ENCODE data around the gene TRAF4. TPM values are rescaled to one million over a fixed set of nuclear protein-coding genes. Genes with fewer than 3 reads are reported as not detected.
"Not testable (repeated sequence)": the region's sequence is repeated elsewhere in the genome, so short reads cannot be mapped to it uniquely, and the experiment has no call there.

Gene TRAF4
- total RNA-seq, 4 donors from 2014 or later: 25.0 to 39.8 (median 33.0) TPM

DNA sequence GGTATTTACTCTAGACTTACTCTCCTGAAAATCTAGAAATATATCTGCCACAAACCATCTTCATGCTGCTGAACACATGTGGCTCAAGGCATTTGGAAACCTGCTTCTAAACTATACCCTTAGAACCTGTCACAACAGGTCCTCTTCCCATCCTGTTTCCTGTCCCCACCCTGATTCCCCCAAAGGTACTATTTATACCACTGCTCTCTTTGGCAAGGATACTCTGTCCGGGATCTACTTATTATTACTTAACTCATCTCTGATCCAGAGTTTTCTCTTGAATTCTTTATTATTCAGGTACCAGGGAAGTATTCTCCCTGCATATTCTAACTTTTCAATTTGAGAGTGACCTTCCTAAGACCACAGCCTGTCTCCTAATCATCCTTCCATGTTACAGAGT lies 33.4 kb downstream of the TRAF4 start:
- Histone ChIP-seq H3K4me3 (no peak overlapping the region), H3K27me3 (no peaks in the 10 kb centered on the region), H3K9me3 (no peaks in the 10 kb centered on the region), H3K27ac (peak overlapping the region in 1 of 4 donors; percentile 44), H3K4me1 (peaks cover 0 to 16% (median 5%) of the 10 kb centered on the region in 3 donors), H3K36me3 (peaks cover 0 to 21% (median 6%) of the 10 kb centered on the region in 3 donors)
- intact Hi-C loops (cut with DNase I): no loop called here
- TF ChIP-seq POLR2A (IDR thresholded peaks at IDR 0.05): no peak
- TF ChIP-seq, protein P1, sequence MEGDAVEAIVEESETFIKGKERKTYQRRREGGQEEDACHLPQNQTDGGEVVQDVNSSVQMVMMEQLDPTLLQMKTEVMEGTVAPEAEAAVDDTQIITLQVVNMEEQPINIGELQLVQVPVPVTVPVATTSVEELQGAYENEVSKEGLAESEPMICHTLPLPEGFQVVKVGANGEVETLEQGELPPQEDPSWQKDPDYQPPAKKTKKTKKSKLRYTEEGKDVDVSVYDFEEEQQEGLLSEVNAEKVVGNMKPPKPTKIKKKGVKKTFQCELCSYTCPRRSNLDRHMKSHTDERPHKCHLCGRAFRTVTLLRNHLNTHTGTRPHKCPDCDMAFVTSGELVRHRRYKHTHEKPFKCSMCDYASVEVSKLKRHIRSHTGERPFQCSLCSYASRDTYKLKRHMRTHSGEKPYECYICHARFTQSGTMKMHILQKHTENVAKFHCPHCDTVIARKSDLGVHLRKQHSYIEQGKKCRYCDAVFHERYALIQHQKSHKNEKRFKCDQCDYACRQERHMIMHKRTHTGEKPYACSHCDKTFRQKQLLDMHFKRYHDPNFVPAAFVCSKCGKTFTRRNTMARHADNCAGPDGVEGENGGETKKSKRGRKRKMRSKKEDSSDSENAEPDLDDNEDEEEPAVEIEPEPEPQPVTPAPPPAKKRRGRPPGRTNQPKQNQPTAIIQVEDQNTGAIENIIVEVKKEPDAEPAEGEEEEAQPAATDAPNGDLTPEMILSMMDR (IDR thresholded peaks at IDR 0.05): no peak
- 29 to 33% methylated on average over 1 of the region's 1 CpG for WGBS, 2 donors
- no peak for DNase-seq

DNA sequence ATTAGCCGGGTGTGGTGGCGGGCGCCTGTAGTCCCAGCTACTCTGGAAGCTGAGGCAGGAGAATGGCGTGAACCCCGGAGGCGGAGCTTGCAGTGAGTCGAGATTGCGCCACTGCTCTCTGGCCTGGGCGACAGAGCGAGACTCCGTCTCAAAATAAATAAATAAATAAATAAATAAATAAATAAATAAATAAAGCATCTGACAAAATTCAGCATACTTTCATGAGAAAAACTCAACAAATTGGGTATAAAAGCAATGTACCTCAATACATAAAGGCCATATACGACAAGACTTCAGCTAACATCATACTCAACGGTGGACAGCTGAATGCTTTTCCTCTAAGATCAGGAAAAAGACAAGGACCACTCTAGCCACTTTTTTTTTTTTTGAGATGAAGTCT lies 35.8 kb downstream of the TRAF4 start:
- intact Hi-C loops (cut with DNase I); H3K27ac ChIP-seq; H3K36me3 ChIP-seq; H3K4me3 ChIP-seq; DNase-seq; H3K9me3 ChIP-seq; H3K27me3 ChIP-seq: not testable (repeated sequence)
- 94 to 95% methylated on average over 13 of the region's 13 CpGs for WGBS, 2 donors
- H3K4me1 ChIP-seq: peaks cover 0 to 16% (median 5%) of the 10 kb centered on the region in 3 donors

- DNase-seq: no peak
- TF ChIP-seq, protein P1 (IDR thresholded peaks at IDR 0.05): no peak
- TF ChIP-seq POLR2A (IDR thresholded peaks at IDR 0.05): no peak
- Histone ChIP-seq H3K9me3 (no peaks in the 10 kb centered on the region), H3K27ac (no peak overlapping the region), H3K36me3 (peaks cover 0 to 9% (median 6%) of the 10 kb centered on the region in 3 donors), H3K4me1 (no peaks in the 10 kb centered on the region), H3K4me3 (no peak overlapping the region), H3K27me3 (no peaks in the 10 kb centered on the region)
- intact Hi-C loops (cut with DNase I): no loop called here
- WGBS, 2 donors: 85 to 86% methylated on average over 3 of the region's 3 CpGs
Observed at GRCh38 chr17:28783161-28783560, 39.4 kb downstream of the TRAF4 start.

DNA sequence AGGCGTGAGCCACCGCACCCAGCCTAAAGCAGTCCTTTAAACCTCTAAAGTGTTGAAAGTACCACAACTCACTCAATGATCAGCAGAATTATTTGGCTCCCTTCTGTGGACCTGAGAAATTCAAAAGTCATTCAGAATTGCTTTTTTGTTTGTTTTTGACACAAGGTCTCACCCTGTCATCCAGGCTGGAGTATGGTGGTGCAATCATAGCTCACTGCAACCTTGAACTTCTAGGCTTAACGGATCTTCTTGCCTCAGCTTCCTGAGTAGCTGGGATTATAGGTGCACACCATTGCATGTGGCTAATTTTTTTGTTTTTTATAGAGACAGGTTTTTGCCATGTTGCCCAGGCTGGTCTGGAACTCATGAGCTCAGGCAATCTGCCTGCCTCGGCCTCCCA lies 44.3 kb downstream of the TRAF4 start:
- DNase-seq: no peak
- no peak overlapping the region for H3K4me3 ChIP-seq
- no peaks in the 10 kb centered on the region for H3K9me3 ChIP-seq
- peaks cover 0 to 9% (median 0%) of the 10 kb centered on the region in 3 donors for H3K36me3 ChIP-seq
- H3K27me3 ChIP-seq: no peaks in the 10 kb centered on the region
- intact Hi-C loops (cut with DNase I): no loop called here
- 90 to 93% methylated on average over 4 of the region's 4 CpGs for WGBS, 2 donors
- H3K4me1 ChIP-seq: no peaks in the 10 kb centered on the region
- TF ChIP-seq, protein P1 (IDR thresholded peaks at IDR 0.05): no peak
- TF ChIP-seq POLR2A (IDR thresholded peaks at IDR 0.05): no peak
- H3K27ac ChIP-seq: no peak overlapping the region

GRCh38 chr17:28792877-28793661 lies 49.3 kb downstream of the TRAF4 start:
- H3K4me1 ChIP-seq: peaks cover 0 to 5% (median 0%) of the 10 kb centered on the region in 3 donors
- H3K27me3 ChIP-seq: no peaks in the 10 kb centered on the region
- intact Hi-C loops (cut with DNase I): no loop called here
- no peak overlapping the region for H3K27ac ChIP-seq
- WGBS, 2 donors: 74 to 79% methylated on average over 2 of the region's 2 CpGs
- TF ChIP-seq, protein P1 (IDR thresholded peaks at IDR 0.05): no peak
- no peak for TF ChIP-seq POLR2A (IDR thresholded peaks at IDR 0.05)
- no peak overlapping the region for H3K4me3 ChIP-seq
- no peaks in the 10 kb centered on the region for H3K9me3 ChIP-seq
- no peak for DNase-seq
- H3K36me3 ChIP-seq: peaks cover 0 to 9% (median 0%) of the 10 kb centered on the region in 3 donors

- H3K27me3 ChIP-seq; H3K9me3 ChIP-seq; intact Hi-C loops (cut with DNase I); DNase-seq; H3K4me1 ChIP-seq; H3K27ac ChIP-seq; H3K4me3 ChIP-seq; H3K36me3 ChIP-seq: not testable (repeated sequence)
- 92 to 95% methylated on average over 13 to 14 of the region's 14 CpGs for WGBS, 2 donors
Observed at GRCh38 chr17:28794846-28795441, 51.1 kb downstream of the TRAF4 start.

All from esophagus squamous epithelium (tissue), 5 donors.